Duodenal mucosa (tissue), 2 donors: ENCODE results near the gene OSTF1.

Source experiments
- H3K27ac ChIP-seq: one replicate; pipeline ENCODE4 v1.7.0; 2013; ENCODE audit warnings: low read depth, low read length
- H3K27me3 ChIP-seq, 2 donors: one replicate each; pipeline ENCODE4 v1.7.0; 2013; ENCODE audit warnings: low read length in 2 of 2, control low read depth in 1 of 2; ENCODE audit not compliant: insufficient read depth in 2 of 2, control insufficient read depth in 1 of 2
- H3K36me3 ChIP-seq, 2 donors: one replicate each; pipeline ENCODE4 v1.7.0; 2013; ENCODE audit warnings: low read length in 2 of 2, control low read depth in 1 of 2; ENCODE audit not compliant: insufficient read depth in 2 of 2, control insufficient read depth in 1 of 2
- H3K4me1 ChIP-seq, 2 donors: one replicate each; pipeline ENCODE4 v1.7.0; 2013; ENCODE audit warnings: low read length in 2 of 2, control low read depth in 1 of 2; ENCODE audit not compliant: insufficient read depth in 2 of 2, control insufficient read depth in 1 of 2
- H3K4me3 ChIP-seq, 2 donors: one replicate each; pipeline ENCODE4 v1.7.0; 2013; ENCODE audit warnings: low read length in 2 of 2, low read depth in 1 of 2
- H3K9ac ChIP-seq, 2 donors: one replicate each; pipeline ENCODE4 v1.7.0; 2013; ENCODE audit warnings: low read length in 2 of 2, low read depth in 1 of 2
- H3K9me3 ChIP-seq, 2 donors: one replicate each; pipeline ENCODE4 v1.7.0; 2013; ENCODE audit warnings: low read length in 2 of 2, control low read depth in 1 of 2; ENCODE audit not compliant: control insufficient read depth in 1 of 2

The OSTF1 gene

DNA sequence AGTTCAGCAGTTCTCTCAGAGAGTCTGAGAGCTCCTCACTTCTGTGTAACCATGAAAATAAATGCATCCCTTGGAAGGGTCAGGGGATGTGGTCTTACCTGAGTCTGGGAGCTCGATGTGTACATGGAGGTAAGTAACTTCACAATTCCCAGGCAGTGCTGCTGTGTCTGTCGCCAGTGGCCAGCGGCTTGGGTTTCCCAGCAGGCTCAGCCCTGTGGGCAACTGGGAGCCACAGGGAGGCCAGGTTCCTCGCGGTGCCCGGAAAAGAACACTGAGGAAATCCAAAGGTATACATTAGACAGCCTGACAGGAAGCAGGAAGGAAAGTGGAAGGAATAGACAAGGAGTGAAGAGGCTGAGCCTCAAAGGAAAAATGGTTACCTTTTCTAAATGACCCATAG is 62.2 kb downstream of the OSTF1 start:
- H3K4me3 ChIP-seq: no peak overlapping the region
- no peaks in the 10 kb centered on the region for H3K9me3 ChIP-seq
- no peak overlapping the region for H3K9ac ChIP-seq
- peaks cover 4 to 7% of the 10 kb centered on the region in 2 donors for H3K4me1 ChIP-seq
- H3K36me3 ChIP-seq: peaks cover 2 to 22% of the 10 kb centered on the region in 2 donors
- H3K27me3 ChIP-seq: no peaks in the 10 kb centered on the region
- H3K27ac ChIP-seq: no peak overlapping the region

DNA sequence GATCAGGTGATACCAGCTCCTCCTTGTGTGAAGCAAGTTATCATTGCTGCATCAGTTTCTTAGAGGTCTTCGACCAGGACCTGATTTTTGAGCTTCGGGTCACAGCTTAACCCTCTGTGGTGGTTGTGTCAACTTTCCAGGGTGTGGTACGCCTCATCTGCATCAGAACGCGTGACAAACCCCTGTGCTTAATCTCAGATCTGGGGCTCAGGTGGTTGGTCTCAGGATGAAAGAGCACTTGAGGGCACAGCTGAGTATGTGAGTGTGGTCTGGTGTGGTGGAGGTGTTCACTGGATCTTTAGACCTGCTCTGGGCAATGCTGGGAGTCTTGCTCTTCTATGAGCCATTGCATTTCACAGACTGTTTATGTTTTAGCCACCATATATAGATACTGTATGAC is 64.1 kb downstream of the OSTF1 start:
- H3K36me3 ChIP-seq: peaks cover 6 to 22% of the 10 kb centered on the region in 2 donors
- no peak overlapping the region for H3K27ac ChIP-seq
- H3K4me1 ChIP-seq: peaks cover 4 to 6% of the 10 kb centered on the region in 2 donors
- H3K27me3 ChIP-seq: no peaks in the 10 kb centered on the region
- H3K9me3 ChIP-seq: no peaks in the 10 kb centered on the region
- H3K4me3 ChIP-seq: no peak overlapping the region
- H3K9ac ChIP-seq: no peak overlapping the region

DNA sequence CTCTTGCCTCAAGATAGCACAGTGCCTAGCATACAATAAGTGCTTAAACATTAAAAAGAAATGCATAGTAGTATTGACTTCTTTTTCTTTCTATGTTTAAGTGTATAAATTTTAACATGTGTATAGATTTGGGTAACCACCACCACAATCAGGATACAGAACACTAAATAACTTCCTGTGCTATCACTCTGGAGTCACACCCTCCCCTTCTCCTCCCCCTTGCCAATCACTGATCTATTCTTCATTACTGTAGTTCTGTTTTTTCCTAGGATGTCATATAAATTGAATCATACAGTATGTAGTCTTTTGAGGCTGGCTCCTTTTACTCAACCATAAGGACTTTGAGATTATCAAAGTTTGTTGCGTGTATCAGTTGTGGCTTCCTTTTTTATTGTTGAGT is 68.5 kb downstream of the OSTF1 start:
- no peak overlapping the region for H3K9ac ChIP-seq
- peaks cover 6 to 9% of the 10 kb centered on the region in 2 donors for H3K36me3 ChIP-seq
- H3K9me3 ChIP-seq: no peaks in the 10 kb centered on the region
- H3K27me3 ChIP-seq: no peaks in the 10 kb centered on the region
- no peak overlapping the region for H3K4me3 ChIP-seq
- no peak overlapping the region for H3K27ac ChIP-seq
- H3K4me1 ChIP-seq: no peaks in the 10 kb centered on the region

DNA sequence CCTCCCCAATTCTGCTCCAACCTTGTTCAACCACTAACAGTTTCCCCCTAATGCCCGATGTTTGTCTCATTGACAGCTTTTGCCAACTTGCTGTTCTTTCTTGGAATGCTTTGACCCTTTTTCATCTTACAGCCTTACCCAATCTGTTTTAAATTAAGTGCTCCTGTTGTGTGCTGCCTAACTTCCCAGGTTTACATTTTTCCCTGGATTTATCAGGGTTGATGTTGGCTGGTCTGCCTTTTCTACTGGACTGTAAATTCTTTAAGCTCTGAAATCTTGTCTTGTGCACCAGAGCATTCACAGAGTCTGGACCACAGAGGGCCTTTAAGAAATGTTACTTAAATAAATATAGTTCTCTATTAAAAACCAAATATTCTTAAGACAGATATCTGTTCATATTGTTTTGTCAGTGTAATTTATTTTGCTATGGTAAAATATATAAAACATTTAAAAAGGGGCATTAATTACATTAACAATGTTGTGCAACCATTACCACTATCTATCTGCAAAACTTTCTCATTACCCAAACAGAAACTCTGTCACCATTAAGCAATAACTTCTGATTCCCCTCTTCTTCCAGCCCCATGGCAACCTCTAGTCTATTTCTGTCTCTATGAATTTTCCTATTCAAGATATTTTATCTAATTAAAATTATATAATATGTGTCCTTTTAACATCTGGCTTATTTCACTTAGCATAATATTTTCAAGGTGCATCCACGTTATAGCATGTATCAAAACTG is 73.0 kb downstream of the OSTF1 start:
- Histone ChIP-seq H3K27me3 (no peaks in the 10 kb centered on the region), H3K9ac (no peak overlapping the region), H3K27ac (no peak overlapping the region), H3K36me3 (no peaks in the 10 kb centered on the region), H3K4me1 (no peaks in the 10 kb centered on the region), H3K4me3 (no peak overlapping the region), H3K9me3 (peaks cover 0 to under 1% of the 10 kb centered on the region in 2 donors)

DNA sequence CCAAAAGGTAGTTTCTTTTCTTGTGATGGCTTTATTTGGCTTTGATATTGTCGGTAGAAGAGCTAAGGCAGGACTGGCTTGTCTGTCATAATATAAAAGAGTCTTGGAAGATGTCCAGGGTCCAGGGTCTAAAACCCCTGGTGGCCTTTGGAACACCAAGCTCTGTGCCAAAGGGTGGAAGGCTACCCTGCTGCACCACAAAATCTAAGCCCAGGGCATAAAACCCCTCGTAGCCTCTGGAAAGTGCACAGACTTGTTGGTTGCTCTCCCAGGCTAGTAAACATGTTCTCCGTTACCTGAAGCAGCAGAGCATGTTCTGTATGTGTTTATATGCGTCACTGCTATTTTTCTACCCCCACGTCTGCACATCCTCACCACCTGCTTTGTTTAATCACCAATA is 75.5 kb downstream of the OSTF1 start:
- no peaks in the 10 kb centered on the region for H3K27me3 ChIP-seq
- no peak overlapping the region for H3K4me3 ChIP-seq
- H3K27ac ChIP-seq: no peak overlapping the region
- no peak overlapping the region for H3K9ac ChIP-seq
- no peaks in the 10 kb centered on the region for H3K4me1 ChIP-seq
- no peaks in the 10 kb centered on the region for H3K36me3 ChIP-seq
- H3K9me3 ChIP-seq: peaks cover 0 to 6% of the 10 kb centered on the region in 2 donors

DNA sequence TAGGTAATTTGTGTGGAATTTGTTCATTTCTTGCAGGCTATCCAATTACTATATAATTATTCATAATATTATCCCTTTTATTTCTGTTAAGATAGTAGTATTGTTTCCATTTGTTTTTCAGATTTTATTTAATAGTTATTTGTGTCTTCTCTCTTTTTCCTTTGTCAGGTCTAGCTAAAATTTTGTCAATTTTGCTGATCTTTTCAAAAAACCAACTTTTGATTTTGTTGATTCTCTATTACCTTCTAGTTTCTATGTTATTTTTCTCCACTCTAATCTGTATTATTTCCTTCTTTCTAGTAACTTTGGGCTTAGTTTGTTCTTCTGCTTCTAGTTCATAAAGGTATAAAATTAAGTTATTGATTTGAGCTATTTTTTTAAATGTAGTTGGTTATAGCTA is 76.3 kb downstream of the OSTF1 start:
- H3K4me1 ChIP-seq: no peaks in the 10 kb centered on the region

DNA sequence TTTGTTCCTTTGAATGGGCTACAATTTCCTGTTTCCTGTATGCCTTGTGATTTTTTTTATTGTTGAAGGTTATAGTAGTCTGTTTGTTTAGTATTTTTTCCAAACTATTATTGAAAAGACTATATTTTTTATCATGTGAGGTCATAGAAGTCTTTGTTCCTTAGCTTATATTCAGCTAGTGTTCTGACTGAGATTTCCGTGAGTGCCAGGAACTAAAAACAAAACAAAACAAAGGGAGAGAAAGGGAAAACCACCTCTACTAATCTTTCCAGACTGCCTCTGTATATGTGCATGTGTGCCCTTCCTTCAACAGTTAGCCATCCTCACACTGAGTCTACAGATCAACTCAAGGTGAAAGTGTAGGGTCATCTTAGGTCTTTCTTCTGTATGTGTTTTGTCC is 79.0 kb downstream of the OSTF1 start:
- no peaks in the 10 kb centered on the region for H3K36me3 ChIP-seq
- H3K9me3 ChIP-seq: peaks cover 0 to 6% of the 10 kb centered on the region in 2 donors
- H3K9ac ChIP-seq: no peak overlapping the region
- no peak overlapping the region for H3K4me3 ChIP-seq
- no peaks in the 10 kb centered on the region for H3K27me3 ChIP-seq
- no peak overlapping the region for H3K27ac ChIP-seq
- H3K4me1 ChIP-seq: no peaks in the 10 kb centered on the region

More for the DNA sequence above, 76.3 kb downstream of the OSTF1 start:
- Histone ChIP-seq H3K27ac (no peak overlapping the region), H3K27me3 (no peaks in the 10 kb centered on the region), H3K4me3 (no peak overlapping the region), H3K36me3 (no peaks in the 10 kb centered on the region), H3K9ac (no peak overlapping the region), H3K9me3 (peaks cover 0 to 6% of the 10 kb centered on the region in 2 donors)

DNA sequence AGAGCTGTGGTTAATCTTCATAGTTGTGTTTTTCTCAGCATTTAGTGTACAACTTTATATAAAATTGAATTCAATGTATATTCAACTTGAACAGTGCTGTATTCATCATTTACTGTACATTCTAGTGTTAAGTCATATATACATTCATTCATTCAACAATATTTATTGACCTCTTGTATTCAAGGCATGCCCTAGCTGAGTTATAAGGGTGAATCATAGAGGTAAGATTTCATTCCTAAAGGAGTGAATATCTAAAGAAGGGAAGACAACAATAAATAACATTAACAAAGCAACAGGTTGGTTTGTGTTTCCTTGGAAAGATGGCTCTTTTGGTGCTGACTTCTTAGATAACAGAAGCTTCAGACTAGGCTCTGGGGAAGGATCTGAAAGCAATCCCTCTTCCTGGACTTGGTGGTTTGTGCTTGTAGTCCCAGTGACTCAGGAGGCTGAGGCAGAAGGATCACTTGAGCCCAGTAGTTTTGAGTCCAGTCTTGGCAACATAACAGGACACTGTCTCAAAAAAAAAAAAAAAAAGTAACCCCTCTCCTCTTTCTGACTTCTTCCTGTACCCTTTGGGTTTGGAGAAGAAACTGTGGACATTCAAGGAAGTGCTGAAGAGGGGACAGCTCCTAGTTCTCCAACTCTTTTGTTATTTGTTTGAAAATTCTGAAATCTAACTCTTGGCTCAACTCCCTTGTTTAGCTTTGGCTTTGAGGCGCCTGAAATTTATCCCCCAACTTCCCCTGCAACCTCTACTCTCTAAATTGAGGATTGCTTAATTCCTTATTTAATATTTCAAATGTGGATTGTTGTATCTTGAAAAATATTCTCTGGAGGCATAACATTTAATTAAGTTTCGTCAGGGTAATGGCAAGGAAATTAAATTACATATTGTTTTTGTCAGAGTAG is 80.2 kb downstream of the OSTF1 start:
- Histone ChIP-seq H3K36me3 (no peaks in the 10 kb centered on the region), H3K9me3 (peaks cover 0 to 6% of the 10 kb centered on the region in 2 donors), H3K9ac (no peak overlapping the region), H3K27ac (no peak overlapping the region), H3K4me1 (no peaks in the 10 kb centered on the region), H3K4me3 (no peak overlapping the region), H3K27me3 (no peaks in the 10 kb centered on the region)

DNA sequence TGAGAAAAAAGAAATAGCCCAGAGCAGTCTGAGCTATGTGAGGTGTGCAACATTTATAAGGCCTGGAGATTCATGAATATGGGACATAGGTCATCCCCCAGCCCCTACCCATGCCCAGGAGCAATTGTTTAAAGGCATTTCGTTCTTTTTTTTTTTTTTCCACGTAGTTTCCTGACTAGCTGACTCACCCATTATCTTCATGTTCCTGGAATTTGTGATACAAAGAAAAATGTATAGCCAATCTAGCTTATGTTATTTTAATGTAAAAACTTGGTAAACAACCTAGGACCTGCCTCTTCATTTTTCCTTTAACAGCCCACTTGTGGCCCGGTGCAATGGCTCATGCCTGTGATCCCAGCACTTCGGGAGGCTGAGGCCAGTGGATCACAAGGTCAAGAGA is 81.3 kb downstream of the OSTF1 start:
- Histone ChIP-seq H3K4me3 (no peak overlapping the region), H3K36me3 (no peaks in the 10 kb centered on the region), H3K27me3 (no peaks in the 10 kb centered on the region), H3K9me3 (peaks cover 0 to 6% of the 10 kb centered on the region in 2 donors), H3K27ac (no peak overlapping the region), H3K9ac (no peak overlapping the region), H3K4me1 (no peaks in the 10 kb centered on the region)

DNA sequence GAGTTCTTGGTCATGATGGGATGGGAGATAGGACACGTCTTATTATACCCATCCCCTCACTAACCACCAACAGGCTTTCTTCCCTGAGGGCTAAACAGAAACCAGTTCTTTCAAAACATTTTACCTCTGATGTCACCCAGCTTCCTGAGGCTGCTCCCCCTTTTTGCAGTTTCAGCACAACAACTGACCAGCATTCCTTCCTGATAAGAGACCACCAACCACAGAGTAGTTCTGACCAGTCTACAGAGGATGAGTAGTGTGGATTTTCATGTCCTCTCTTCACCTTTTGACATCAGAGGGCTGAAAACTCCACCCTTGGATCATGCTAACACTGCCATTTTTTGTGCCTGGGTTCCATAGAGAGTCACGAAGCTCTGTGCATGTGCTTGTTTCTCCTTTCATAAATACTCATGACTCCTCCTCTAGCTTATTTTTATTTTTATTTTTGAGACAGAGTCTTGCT is 82.6 kb downstream of the OSTF1 start:
- Histone ChIP-seq H3K9me3 (peaks cover 0 to 6% of the 10 kb centered on the region in 2 donors), H3K9ac (no peak overlapping the region), H3K27ac (no peak overlapping the region), H3K27me3 (no peaks in the 10 kb centered on the region), H3K4me3 (no peak overlapping the region), H3K4me1 (no peaks in the 10 kb centered on the region), H3K36me3 (no peaks in the 10 kb centered on the region)
